A673 (cell line): Measurements from ENCODE around the gene C1orf159. TPM values are rescaled to one million over a fixed set of nuclear protein-coding genes. Genes with fewer than 3 reads are reported as not detected.

ENCODE experiments used
- BruUV-seq: library from RNA; stranded (reverse); fragments of 400-500 nt; replicated peaks from 2 replicates; lab custom pipeline; 2021; lab: Mats Ljungman, UMichigan
- CTCF ChIA-PET: fragments of 300-600 bp; sonication (Branson Sonifier 250); formaldehyde crosslinking; loops from one replicate; lab custom pipeline; 2022; ENCODE audit warnings: antibody characterized with exemption; lab: Charles Lee
- POLR2A ChIA-PET: fragments of 300-600 bp; sonication (Branson Sonifier 250); formaldehyde crosslinking; loops from one replicate; lab custom pipeline; 2022; ENCODE audit warnings: antibody characterized with exemption; ENCODE audit not compliant: low non-redundant PET; lab: Charles Lee
- DNase-seq: peaks from one replicate; pipeline ENCODE4 v3.0.0-alpha.2; 2015; ENCODE audit warnings: low spot score
- H3K27ac ChIP-seq: fragments of 200-600 bp; sonication (generic); 2 replicates; pipeline ENCODE4 v1.5.1; 2016; ENCODE audit warnings: mixed run types, low read depth, mild to moderate bottlenecking, mixed read lengths, antibody characterized with exemption, low read length; ENCODE audit not compliant: poor library complexity, severe bottlenecking
- H3K27me3 ChIP-seq: fragments of 200-600 bp; sonication (generic); replicated peaks from 2 replicates; pipeline ENCODE4 v1.6.1; 2017; ENCODE audit warnings: mixed run types, low read depth, mild to moderate bottlenecking, mixed read lengths, antibody characterized with exemption, low read length; ENCODE audit not compliant: insufficient read depth, poor library complexity
- H3K36me3 ChIP-seq: fragments of 200-600 bp; sonication (generic); 2 replicates; pipeline ENCODE4 v1.6.1; 2016; ENCODE audit warnings: mixed run types, mild to moderate bottlenecking, mixed read lengths, antibody characterized with exemption, low read length; ENCODE audit not compliant: insufficient read depth, poor library complexity, severe bottlenecking
- H3K4me1 ChIP-seq: fragments of 200-600 bp; sonication (generic); 2 replicates; pipeline ENCODE4 v1.6.1; 2017; ENCODE audit warnings: mixed run types, mild to moderate bottlenecking, mixed read lengths, antibody characterized with exemption, low read length; ENCODE audit not compliant: insufficient read depth, poor library complexity, severe bottlenecking
- H3K4me3 ChIP-seq: fragments of 200-600 bp; sonication (generic); 2 replicates; pipeline ENCODE4 v1.5.1; 2016; ENCODE audit warnings: low read depth, mixed run types, mild to moderate bottlenecking, mixed read lengths, low read length; ENCODE audit not compliant: poor library complexity, severe bottlenecking
- H3K9me3 ChIP-seq: fragments of 200-600 bp; sonication (generic); 2 replicates; pipeline ENCODE4 v1.6.1; 2016; ENCODE audit warnings: mixed run types, low read depth, mild to moderate bottlenecking, mixed read lengths, antibody characterized with exemption, low read length; ENCODE audit not compliant: poor library complexity, severe bottlenecking
- EZH2 ChIP-seq: fragments of 200-600 bp; sonication (generic); IDR thresholded peaks from 2 replicates; pipeline ENCODE4 v1.6.1; 2017; ENCODE audit warnings: borderline replicate concordance, low read depth, mild to moderate bottlenecking, mixed read lengths, antibody characterized with exemption, low read length; ENCODE audit not compliant: poor library complexity, severe bottlenecking
- intact Hi-C: fragments of 100-400 bp; cut with micrococcal nuclease; formaldehyde crosslinking; loops from one replicate; pipeline ENCODE4 v1.10.0; 2022; ENCODE audit not compliant: unreplicated experiment
- total RNA-seq: library from RNA; stranded (reverse); gene quantifications from 2 replicates; pipeline ENCODE4 v1.2.3, GENCODE V29; 2021
- TF ChIP-seq, protein P1 (sequence below): fragments of 300-800, 200-600 bp; sonication (generic); conservative IDR thresholded peaks from 2 replicates; pipeline ENCODE4 v1.5.1; 2017; ENCODE audit warnings: low read depth, mild to moderate bottlenecking, antibody characterized with exemption, low read length, moderate library complexity, mixed read lengths

The C1orf159 gene
- total RNA-seq, 1 experiment from 2014 or later = 26.8 TPM

DNA sequence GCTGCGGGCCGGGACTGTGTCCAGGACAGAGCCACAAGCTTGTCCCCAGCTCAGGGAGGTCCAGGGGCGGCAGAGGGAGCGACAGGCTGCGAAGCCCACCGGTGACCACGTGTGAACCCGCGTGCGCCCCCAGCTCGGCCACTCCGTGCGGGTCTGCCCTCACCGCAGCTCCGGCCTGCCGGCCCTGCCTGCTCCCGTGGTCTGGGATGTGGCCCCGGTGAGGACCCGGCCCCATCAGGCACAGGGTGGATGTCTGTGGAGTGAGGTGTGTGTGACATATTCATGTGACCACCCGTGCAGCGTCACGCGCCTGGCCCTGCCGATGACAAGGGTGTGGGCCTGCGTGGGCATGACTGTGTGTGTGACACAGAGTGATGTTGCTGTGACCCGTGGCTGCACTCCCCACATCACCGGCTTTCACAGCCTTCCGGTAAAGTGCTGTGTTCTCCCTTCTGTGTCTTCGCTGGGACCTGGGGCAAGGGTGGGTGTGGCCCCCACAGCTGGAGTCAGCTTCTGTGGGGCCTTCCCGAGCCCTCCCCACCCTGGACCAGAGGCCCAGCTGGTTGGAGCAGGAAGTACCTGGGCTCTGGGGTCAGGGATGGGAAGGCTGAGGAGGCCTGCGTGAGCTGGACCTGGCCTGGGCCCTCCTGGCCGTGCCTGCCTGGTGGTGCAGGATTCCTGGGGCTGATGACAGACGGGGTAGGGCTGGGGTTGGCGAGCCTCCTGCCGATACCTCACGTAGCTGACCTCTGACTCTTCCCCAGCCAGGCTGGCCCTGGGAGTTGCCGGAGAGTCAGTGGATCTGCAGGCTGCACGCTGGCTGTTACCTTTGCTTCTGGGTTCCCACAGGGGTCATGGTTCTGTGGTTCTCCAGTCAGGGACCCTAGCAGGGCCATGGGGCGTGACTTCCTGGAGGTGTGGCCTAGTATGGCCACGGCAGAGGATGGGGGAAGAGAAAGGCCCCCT is 45.9 kb downstream of the C1orf159 start:
- Histone ChIP-seq H3K4me1 (peaks cover 7% of the 10 kb centered on the region), H3K4me3 (peak overlapping the region; percentile 69), H3K36me3 (no peaks in the 10 kb centered on the region), H3K9me3 (no peaks in the 10 kb centered on the region), H3K27ac (no peak overlapping the region), H3K27me3 (no peaks in the 10 kb centered on the region)
- ChIA-PET CTCF (no interaction called here), POLR2A (no interaction called here)
- intact Hi-C loops = no loop called here
- TF ChIP-seq, protein P1, sequence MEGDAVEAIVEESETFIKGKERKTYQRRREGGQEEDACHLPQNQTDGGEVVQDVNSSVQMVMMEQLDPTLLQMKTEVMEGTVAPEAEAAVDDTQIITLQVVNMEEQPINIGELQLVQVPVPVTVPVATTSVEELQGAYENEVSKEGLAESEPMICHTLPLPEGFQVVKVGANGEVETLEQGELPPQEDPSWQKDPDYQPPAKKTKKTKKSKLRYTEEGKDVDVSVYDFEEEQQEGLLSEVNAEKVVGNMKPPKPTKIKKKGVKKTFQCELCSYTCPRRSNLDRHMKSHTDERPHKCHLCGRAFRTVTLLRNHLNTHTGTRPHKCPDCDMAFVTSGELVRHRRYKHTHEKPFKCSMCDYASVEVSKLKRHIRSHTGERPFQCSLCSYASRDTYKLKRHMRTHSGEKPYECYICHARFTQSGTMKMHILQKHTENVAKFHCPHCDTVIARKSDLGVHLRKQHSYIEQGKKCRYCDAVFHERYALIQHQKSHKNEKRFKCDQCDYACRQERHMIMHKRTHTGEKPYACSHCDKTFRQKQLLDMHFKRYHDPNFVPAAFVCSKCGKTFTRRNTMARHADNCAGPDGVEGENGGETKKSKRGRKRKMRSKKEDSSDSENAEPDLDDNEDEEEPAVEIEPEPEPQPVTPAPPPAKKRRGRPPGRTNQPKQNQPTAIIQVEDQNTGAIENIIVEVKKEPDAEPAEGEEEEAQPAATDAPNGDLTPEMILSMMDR = no peak
- TF ChIP-seq EZH2 = no peak
- no peak for DNase-seq
- no TSS peak for BruUV-seq

DNA sequence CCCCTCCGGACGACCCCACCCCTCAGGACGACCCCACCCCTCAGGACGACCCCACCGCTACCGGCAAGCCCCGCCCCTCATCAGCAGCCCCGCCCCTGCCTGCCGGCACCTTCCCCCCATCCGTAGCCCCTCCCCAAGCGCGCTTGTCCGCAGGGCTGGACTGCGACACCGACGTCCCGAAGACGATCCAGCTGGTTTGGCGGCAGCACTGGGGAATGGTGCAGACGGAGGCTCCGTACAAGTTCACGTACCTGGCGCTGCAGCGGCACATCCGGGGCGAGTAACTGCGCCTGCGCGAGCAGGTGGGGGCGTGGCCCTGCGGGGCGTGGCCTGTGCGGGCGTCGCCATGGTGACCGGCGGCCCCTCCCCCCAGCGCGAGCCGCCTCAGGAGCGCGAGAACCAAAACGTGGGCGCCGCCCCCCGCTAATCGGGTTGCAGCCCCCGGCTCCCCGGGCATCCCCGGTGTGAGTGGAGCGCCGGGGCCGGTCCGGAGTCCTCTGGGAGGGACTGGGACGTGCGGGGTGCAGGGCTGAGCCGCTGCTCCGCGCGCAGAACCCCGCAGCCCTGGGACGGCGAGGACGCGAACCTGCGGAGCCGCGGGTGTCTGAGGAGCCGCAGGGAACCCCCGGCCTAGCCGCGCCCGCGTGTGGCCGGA is 46.7 kb downstream of the C1orf159 start:
- peaks cover 8% of the 10 kb centered on the region for H3K4me1 ChIP-seq
- peak; percentile 82 for DNase-seq
- no TSS peak for BruUV-seq
- CTCF ChIA-PET = no interaction called here
- H3K9me3 ChIP-seq = no peaks in the 10 kb centered on the region
- intact Hi-C loops = no loop called here
- TF ChIP-seq EZH2 = no peak
- TF ChIP-seq, protein P1 = no peak
- no peaks in the 10 kb centered on the region for H3K27me3 ChIP-seq
- H3K4me3 ChIP-seq = peak overlapping the region; percentile 69
- no peaks in the 10 kb centered on the region for H3K36me3 ChIP-seq
- H3K27ac ChIP-seq = no peak overlapping the region
- POLR2A ChIA-PET = no interaction called here

DNA sequence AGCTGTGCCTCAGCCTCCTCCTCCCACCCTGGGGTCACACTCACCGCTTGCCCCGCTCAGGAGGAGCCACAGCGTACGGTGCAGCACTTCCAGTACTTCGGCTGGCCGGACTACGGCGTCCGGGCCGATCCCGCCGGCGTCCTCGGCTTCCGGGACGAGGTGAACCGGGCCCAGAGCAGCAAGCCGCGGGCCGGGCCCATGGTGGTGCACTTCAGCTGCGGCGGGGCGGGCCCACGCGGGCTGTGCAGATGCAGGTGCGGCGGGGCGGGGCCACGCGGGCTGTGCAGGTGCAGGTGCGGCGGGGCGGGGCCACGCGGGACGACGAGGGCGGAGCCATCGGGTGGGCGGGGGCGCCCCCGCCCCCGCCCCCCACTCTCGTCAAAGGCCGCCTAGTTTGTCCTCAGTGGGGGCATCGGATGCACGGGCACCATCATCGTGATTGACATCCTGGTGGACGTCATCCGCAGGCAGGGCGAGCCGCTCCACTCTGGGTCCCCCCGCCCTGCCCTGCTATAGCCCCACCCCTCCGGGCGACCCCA is 47.3 kb downstream of the C1orf159 start:
- Histone ChIP-seq H3K4me1 (peaks cover 14% of the 10 kb centered on the region), H3K36me3 (no peaks in the 10 kb centered on the region), H3K9me3 (no peaks in the 10 kb centered on the region), H3K4me3 (peak overlapping the region; percentile 69), H3K27ac (no peak overlapping the region), H3K27me3 (no peaks in the 10 kb centered on the region)
- BruUV-seq = no TSS peak
- no peak for DNase-seq
- POLR2A ChIA-PET = no interaction called here
- CTCF ChIA-PET = no interaction called here
- TF ChIP-seq, protein P1 = no peak
- no peak for TF ChIP-seq EZH2
- intact Hi-C loops = no loop called here
